ENCODE measurements around the gene TOLLIP. TPM values are rescaled to one million over a fixed set of nuclear protein-coding genes. Genes with fewer than 3 reads are reported as not detected.

TOLLIP gene
- total and polyA plus RNA-seq, 9 donors, result 14.1 to 60.8 (median 44.8) TPM

GRCh38 chr11:1228921-1229451 is 80.4 kb downstream of the TOLLIP start:
- DNase-seq, result peak in 1 of 5 donors; percentile 12
- Histone ChIP-seq H3K4me3 (no peak overlapping the region), H3K27ac (no peak overlapping the region), H3K4me1 (ENCODE audit: insufficient read depth) (no peaks in the 10 kb centered on the region), H3K27me3 (no peaks in the 10 kb centered on the region), H3K36me3 (no peaks in the 10 kb centered on the region), H3K9me3 (no peaks in the 10 kb centered on the region)
- 69 to 81% (median 69%) methylated on average over 15 to 18 of the region's 18 CpGs for WGBS, 3 donors
- TF ChIP-seq CTCF (IDR thresholded peaks at IDR 0.05) (no peak), EP300 (IDR thresholded peaks at IDR 0.05) (no peak)
- intact Hi-C loops (cut with DNase I), result no loop called here

- no peak for TF ChIP-seq CTCF (IDR thresholded peaks at IDR 0.05)
- no peak for TF ChIP-seq EP300 (IDR thresholded peaks at IDR 0.05)
- no peak for TF ChIP-seq POLR2A (IDR thresholded peaks at IDR 0.05)
- no peaks in the 10 kb centered on the region for H3K36me3 ChIP-seq
- no peaks in the 10 kb centered on the region for H3K4me1 ChIP-seq (ENCODE audit: insufficient read depth)
- no peak overlapping the region for H3K27ac ChIP-seq
- no peak overlapping the region for H3K4me3 ChIP-seq
- peaks cover 3% of the 10 kb centered on the region for H3K27me3 ChIP-seq
- intact Hi-C loops (cut with DNase I), result no loop called here
- no peaks in the 10 kb centered on the region for H3K9me3 ChIP-seq
- peak in 1 of 5 donors; percentile 9 for DNase-seq
- 74 to 83% (median 82%) methylated on average over 29 to 31 of the region's 31 CpGs for WGBS, 3 donors
Measured at GRCh38 chr11:1228101-1228821, 81.2 kb downstream of the TOLLIP start.

- no peaks in the 10 kb centered on the region for H3K9me3 ChIP-seq
- WGBS, 3 donors, result 73 to 88% (median 78%) methylated on average over 14 to 23 of the region's 23 CpGs
- peaks cover 3% of the 10 kb centered on the region for H3K27me3 ChIP-seq
- intact Hi-C loops (cut with DNase I), result no loop called here
- H3K4me3 ChIP-seq, result no peak overlapping the region
- no peak overlapping the region for H3K27ac ChIP-seq
- no peaks in the 10 kb centered on the region for H3K36me3 ChIP-seq
- H3K4me1 ChIP-seq (ENCODE audit: insufficient read depth), result no peaks in the 10 kb centered on the region
- TF ChIP-seq POLR2A (IDR thresholded peaks at IDR 0.05) (no peak), EP300 (IDR thresholded peaks at IDR 0.05) (no peak)
- peak in 1 of 5 donors; percentile 4 for DNase-seq
Measured at GRCh38 chr11:1227551-1228100, 81.8 kb downstream of the TOLLIP start.

- Histone ChIP-seq H3K36me3 (no peaks in the 10 kb centered on the region), H3K4me3 (no peak overlapping the region), H3K27me3 (peaks cover 3% of the 10 kb centered on the region), H3K4me1 (ENCODE audit: insufficient read depth) (no peaks in the 10 kb centered on the region), H3K27ac (no peak overlapping the region), H3K9me3 (no peaks in the 10 kb centered on the region)
- DNase-seq, result peak in 1 of 5 donors; percentile 16
- WGBS, 3 donors, result 24 to 31% (median 31%) methylated on average over 16 to 23 of the region's 23 CpGs
- no peak for TF ChIP-seq POLR2A (IDR thresholded peaks at IDR 0.05)
- intact Hi-C loops (cut with DNase I), result no loop called here
Measured at GRCh38 chr11:1226986-1227550, 82.4 kb downstream of the TOLLIP start.

- no peaks in the 10 kb centered on the region for H3K9me3 ChIP-seq
- peaks cover 3% of the 10 kb centered on the region for H3K27me3 ChIP-seq
- TF ChIP-seq EP300 (IDR thresholded peaks at IDR 0.05), result no peak
- TF ChIP-seq CTCF (IDR thresholded peaks at IDR 0.05), result no peak
- no peak for TF ChIP-seq POLR2A (IDR thresholded peaks at IDR 0.05)
- peak in 2 of 5 donors; percentile 16 to 29 for DNase-seq
- H3K4me3 ChIP-seq, result no peak overlapping the region
- no peaks in the 10 kb centered on the region for H3K4me1 ChIP-seq (ENCODE audit: insufficient read depth)
- H3K27ac ChIP-seq, result no peak overlapping the region
- intact Hi-C loops (cut with DNase I), result no loop called here
- 63 to 68% (median 65%) methylated on average over 41 of the region's 41 CpGs for WGBS, 3 donors
- H3K36me3 ChIP-seq, result no peaks in the 10 kb centered on the region
Measured at GRCh38 chr11:1226226-1226985, 83.0 kb downstream of the TOLLIP start.

All from ovary (tissue), 9 donors.